Breast epithelium (tissue), 4 donors: ENCODE data around the gene C2CD3. TPM values are rescaled to one million over a fixed set of nuclear protein-coding genes. Genes with fewer than 3 reads are reported as not detected.
A peak's percentile ranks its signal among the peaks of the same experiment; 100 is the strongest.

Source experiments
- DNase-seq, 2 donors: peaks; one replicate each; pipeline ENCODE4 v3.0.0-alpha.2; 2019; ENCODE audit warnings: low spot score in 2 of 2
- H3K27ac ChIP-seq, 2 donors: fragments of 200-600 bp; sonication (generic) in 1 of 2; one replicate each; pipeline ENCODE4 v1.5.1; 2016 to 2019; ENCODE audit warnings: mild to moderate bottlenecking in 1 of 2
- H3K27me3 ChIP-seq, 2 donors: fragments of 200-600 bp; sonication (generic) in 1 of 2; one replicate each; pipeline versions ENCODE4 v1.5.1 to v1.6.0; 2017 to 2019; ENCODE audit warnings: control low read depth in 1 of 2, mild to moderate bottlenecking in 1 of 2
- H3K36me3 ChIP-seq: fragments of 200-600 bp; one replicate; pipeline ENCODE4 v1.5.1; 2019
- H3K4me1 ChIP-seq, 2 donors: fragments of 200-600 bp; sonication (generic); one replicate each; pipeline ENCODE4 v1.5.1; 2016 to 2019; ENCODE audit warnings: control low read depth in 1 of 2
- H3K4me3 ChIP-seq, 3 donors: fragments of 200-600 bp; sonication (generic); 1 replicate in 2 of 3; 2 replicates in 1 of 3; pipeline ENCODE4 v1.5.1; 2016 to 2019; ENCODE audit warnings: mild to moderate bottlenecking in 3 of 3, moderate library complexity in 2 of 3
- H3K9me3 ChIP-seq, 2 donors: fragments of 200-600 bp; sonication (generic) in 1 of 2; one replicate each; pipeline ENCODE4 v1.5.1; 2016 to 2019; ENCODE audit warnings: control low read depth in 1 of 2
- POLR2A ChIP-seq: fragments of 450-650 bp; IDR thresholded peaks from one replicate; pipeline ENCODE4 v1.6.1; 2016; ENCODE audit warnings: antibody characterized with exemption, mild to moderate bottlenecking, moderate library complexity
- POLR2AphosphoS5 ChIP-seq, 3 donors: sonication (generic); formaldehyde crosslinking; IDR thresholded peaks; one replicate each; pipeline ENCODE4 v1.6.1; 2017; ENCODE audit warnings: antibody characterized with exemption in 3 of 3
- intact Hi-C: fragments of 100-400 bp; cut with DNase I; formaldehyde crosslinking; loops from one replicate; pipeline ENCODE4 v1.15.1; 2023; ENCODE audit warnings: low total_unique reads
- total RNA-seq, 3 donors: library from RNA; depleted of rRNA; stranded (reverse); fragments of >200 nt; gene quantifications; one replicate each; pipeline ENCODE4 v1.1.0, GENCODE V29; 2016
- TF ChIP-seq, protein P1 (sequence below), 3 donors: fragments of 450-650 bp; IDR thresholded peaks; one replicate each; pipeline ENCODE4 v1.5.1; 2016 to 2017; ENCODE audit warnings: antibody characterized with exemption in 3 of 3, mild to moderate bottlenecking in 3 of 3, moderate library complexity in 3 of 3

C2CD3 gene
- total RNA-seq, 3 donors from 2014 or later, result 17.4 to 44.5 (median 37.4) TPM

- H3K4me3 ChIP-seq, result no peak overlapping the region
- TF ChIP-seq POLR2AphosphoS5 (IDR thresholded peaks at IDR 0.05) (no peak), POLR2A (no peak)
- TF ChIP-seq, protein P1, sequence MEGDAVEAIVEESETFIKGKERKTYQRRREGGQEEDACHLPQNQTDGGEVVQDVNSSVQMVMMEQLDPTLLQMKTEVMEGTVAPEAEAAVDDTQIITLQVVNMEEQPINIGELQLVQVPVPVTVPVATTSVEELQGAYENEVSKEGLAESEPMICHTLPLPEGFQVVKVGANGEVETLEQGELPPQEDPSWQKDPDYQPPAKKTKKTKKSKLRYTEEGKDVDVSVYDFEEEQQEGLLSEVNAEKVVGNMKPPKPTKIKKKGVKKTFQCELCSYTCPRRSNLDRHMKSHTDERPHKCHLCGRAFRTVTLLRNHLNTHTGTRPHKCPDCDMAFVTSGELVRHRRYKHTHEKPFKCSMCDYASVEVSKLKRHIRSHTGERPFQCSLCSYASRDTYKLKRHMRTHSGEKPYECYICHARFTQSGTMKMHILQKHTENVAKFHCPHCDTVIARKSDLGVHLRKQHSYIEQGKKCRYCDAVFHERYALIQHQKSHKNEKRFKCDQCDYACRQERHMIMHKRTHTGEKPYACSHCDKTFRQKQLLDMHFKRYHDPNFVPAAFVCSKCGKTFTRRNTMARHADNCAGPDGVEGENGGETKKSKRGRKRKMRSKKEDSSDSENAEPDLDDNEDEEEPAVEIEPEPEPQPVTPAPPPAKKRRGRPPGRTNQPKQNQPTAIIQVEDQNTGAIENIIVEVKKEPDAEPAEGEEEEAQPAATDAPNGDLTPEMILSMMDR (IDR thresholded peaks at IDR 0.05), result no peak
- no peaks in the 10 kb centered on the region for H3K9me3 ChIP-seq
- H3K27me3 ChIP-seq, result no peaks in the 10 kb centered on the region
- intact Hi-C loops, result no loop called here
- peaks cover 3% of the 10 kb centered on the region for H3K36me3 ChIP-seq
- no peak for DNase-seq
- no peak overlapping the region for H3K27ac ChIP-seq
- H3K4me1 ChIP-seq, result no peaks in the 10 kb centered on the region
These were observed 89.4 kb downstream of the C2CD3 start for GRCh38 chr11:74081428-74081827.

DNA sequence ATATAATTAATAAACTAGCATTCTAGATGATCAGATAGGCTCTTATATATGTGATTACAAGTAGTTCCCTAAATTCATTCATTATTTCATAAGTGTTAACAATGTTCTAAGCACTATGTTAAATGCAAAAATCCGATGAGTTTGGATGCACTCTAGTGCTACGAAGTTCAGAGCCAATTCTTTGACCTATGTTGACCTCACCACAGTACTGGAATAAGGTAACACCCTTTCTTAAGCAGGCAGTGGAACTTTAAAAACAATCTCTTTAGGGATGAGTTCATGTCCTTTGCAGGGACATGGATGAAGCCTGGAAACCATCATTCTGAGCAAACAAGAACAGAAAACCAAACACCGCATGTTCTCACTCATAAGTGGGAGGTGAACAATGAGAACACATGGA lies 93.6 kb downstream of the C2CD3 start:
- no peak overlapping the region for H3K4me3 ChIP-seq
- H3K9me3 ChIP-seq, result no peaks in the 10 kb centered on the region
- no peak for TF ChIP-seq POLR2AphosphoS5 (IDR thresholded peaks at IDR 0.05)
- TF ChIP-seq POLR2A, result no peak
- H3K4me1 ChIP-seq, result no peaks in the 10 kb centered on the region
- no peaks in the 10 kb centered on the region for H3K27me3 ChIP-seq
- no peak for DNase-seq
- H3K27ac ChIP-seq, result no peak overlapping the region
- H3K36me3 ChIP-seq, result no peaks in the 10 kb centered on the region
- intact Hi-C loops, result no loop called here

DNA sequence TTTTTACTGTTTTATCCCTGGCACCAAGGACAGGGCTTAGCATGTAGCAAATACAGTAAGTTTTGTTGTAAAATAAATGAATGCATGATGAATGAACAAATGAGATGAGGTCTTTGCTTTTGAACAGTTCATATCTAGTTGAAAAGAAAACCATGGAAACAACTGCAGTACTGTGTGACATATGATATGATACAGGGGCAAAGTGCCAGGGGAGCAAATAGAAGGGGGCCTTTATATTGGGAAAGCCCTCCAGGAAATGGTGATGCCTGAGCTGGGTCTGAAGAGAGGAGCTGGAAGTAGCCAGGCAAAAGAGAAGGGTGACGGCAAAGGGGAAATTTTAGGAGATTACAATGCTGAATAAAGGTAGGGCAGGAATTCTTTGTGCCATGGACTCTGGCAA lies 98.1 kb downstream of the C2CD3 start:
- intact Hi-C loops, result no loop called here
- TF ChIP-seq POLR2A (no peak), POLR2AphosphoS5 (IDR thresholded peaks at IDR 0.05) (no peak)
- TF ChIP-seq, protein P1 (IDR thresholded peaks at IDR 0.05), result no peak
- H3K36me3 ChIP-seq, result no peaks in the 10 kb centered on the region

GRCh38 chr11:74072286-74072685 lies 98.5 kb downstream of the C2CD3 start:
- intact Hi-C loops, result no loop called here
- H3K27ac ChIP-seq, result no peak overlapping the region
- H3K36me3 ChIP-seq, result no peaks in the 10 kb centered on the region
- no peaks in the 10 kb centered on the region for H3K9me3 ChIP-seq
- no peak overlapping the region for H3K4me3 ChIP-seq
- H3K4me1 ChIP-seq, result peaks cover 0 to 21% of the 10 kb centered on the region in 2 donors
- TF ChIP-seq, protein P1 (IDR thresholded peaks at IDR 0.05), result no peak
- TF ChIP-seq POLR2AphosphoS5 (IDR thresholded peaks at IDR 0.05) (no peak), POLR2A (no peak)
- no peak for DNase-seq
- H3K27me3 ChIP-seq, result no peaks in the 10 kb centered on the region

More for the DNA sequence above, 98.1 kb downstream of the C2CD3 start:
- Histone ChIP-seq H3K4me3 (no peak overlapping the region), H3K4me1 (peaks cover 0 to 21% of the 10 kb centered on the region in 2 donors), H3K27me3 (no peaks in the 10 kb centered on the region), H3K9me3 (no peaks in the 10 kb centered on the region), H3K27ac (no peak overlapping the region)
- no peak for DNase-seq

GRCh38 chr11:74070723-74071492 lies 99.9 kb downstream of the C2CD3 start:
- intact Hi-C loops, result no loop called here
- Histone ChIP-seq H3K9me3 (no peaks in the 10 kb centered on the region), H3K27ac (peak overlapping the region; percentile 73 to 90), H3K4me1 (peaks cover 0 to 21% of the 10 kb centered on the region in 2 donors), H3K27me3 (no peaks in the 10 kb centered on the region), H3K36me3 (no peaks in the 10 kb centered on the region), H3K4me3 (no peak overlapping the region)
- TF ChIP-seq POLR2A, result no peak
- TF ChIP-seq POLR2AphosphoS5 (IDR thresholded peaks at IDR 0.05), result no peak
- TF ChIP-seq, protein P1 (IDR thresholded peaks at IDR 0.05), result no peak
- DNase-seq, result no peak
